Trophoblast cell (in vitro differentiated cells and primary cell): ENCODE data around the gene ITGB7.
A peak's percentile ranks its signal among the peaks of the same experiment; 100 is the strongest.

Source experiments
- DNase-seq, 2 donors: peaks; one replicate each; pipeline ENCODE4 v3.0.0-alpha.2; 2016
- H2AFZ ChIP-seq: 2 replicates; pipeline ENCODE4 v1.6.1; 2013; ENCODE audit warnings: low read length, moderate library complexity, mild to moderate bottlenecking; ENCODE audit not compliant: insufficient read depth, poor library complexity
- H2AK5ac ChIP-seq: 2 replicates; pipeline ENCODE4 v1.6.1; 2013; ENCODE audit warnings: mild to moderate bottlenecking, low read length
- H2BK120ac ChIP-seq: 2 replicates; pipeline ENCODE4 v1.6.1; 2013; ENCODE audit warnings: low read length, mild to moderate bottlenecking, moderate library complexity; ENCODE audit not compliant: insufficient read depth, poor library complexity
- H2BK12ac ChIP-seq: 2 replicates; pipeline ENCODE4 v1.6.1; 2013; ENCODE audit warnings: mild to moderate bottlenecking, low read length, moderate library complexity
- H2BK5ac ChIP-seq: 2 replicates; pipeline ENCODE4 v1.6.1; 2013; ENCODE audit warnings: low read length, low read depth, moderate library complexity, mild to moderate bottlenecking; ENCODE audit not compliant: poor library complexity
- H3K14ac ChIP-seq: 2 replicates; pipeline ENCODE4 v1.6.1; 2013; ENCODE audit warnings: mild to moderate bottlenecking, low read length
- H3K18ac ChIP-seq: 2 replicates; pipeline ENCODE4 v1.6.1; 2013; ENCODE audit warnings: mild to moderate bottlenecking, low read length
- H3K23ac ChIP-seq: 2 replicates; pipeline ENCODE4 v1.6.1; 2013; ENCODE audit warnings: low read length
- H3K27ac ChIP-seq: 2 replicates; pipeline ENCODE4 v1.5.1; 2013; ENCODE audit warnings: low read depth, mild to moderate bottlenecking, inconsistent platforms, low read length, moderate library complexity
- H3K27me3 ChIP-seq: 2 replicates; pipeline ENCODE4 v1.6.1; 2013; ENCODE audit warnings: inconsistent platforms, mild to moderate bottlenecking, low read length, moderate library complexity; ENCODE audit not compliant: insufficient read depth
- H3K36me3 ChIP-seq, 2 experiments: 1 replicate in 1 of 2; 2 replicates in 1 of 2; pipeline ENCODE4 v1.6.1; 2013; ENCODE audit warnings: low read length in 2 of 2, mild to moderate bottlenecking in 2 of 2, moderate library complexity in 1 of 2; ENCODE audit not compliant: insufficient read depth in 2 of 2, control insufficient read depth in 1 of 2
- H3K4ac ChIP-seq: 2 replicates; pipeline ENCODE4 v1.6.1; 2013; ENCODE audit warnings: low read depth, mild to moderate bottlenecking, low read length, moderate library complexity
- H3K4me1 ChIP-seq, 2 experiments: 1 replicate in 1 of 2; 2 replicates in 1 of 2; pipeline ENCODE4 v1.6.1; 2013; ENCODE audit warnings: low read length in 2 of 2, mild to moderate bottlenecking in 2 of 2, moderate library complexity in 1 of 2; ENCODE audit not compliant: insufficient read depth in 2 of 2, control insufficient read depth in 1 of 2
- H3K4me2 ChIP-seq: 2 replicates; pipeline ENCODE4 v1.6.1; 2013; ENCODE audit warnings: inconsistent platforms, mild to moderate bottlenecking, low read length, moderate library complexity
- H3K4me3 ChIP-seq: 2 replicates; pipeline ENCODE4 v1.5.1; 2013; ENCODE audit warnings: mild to moderate bottlenecking, low read depth, low read length, inconsistent platforms
- H3K79me1 ChIP-seq: one replicate; pipeline ENCODE4 v1.6.1; 2013; ENCODE audit warnings: low read length
- H3K79me2 ChIP-seq: 2 replicates; pipeline ENCODE4 v1.6.1; 2013; ENCODE audit warnings: low read length, mild to moderate bottlenecking; ENCODE audit not compliant: control insufficient read depth, insufficient read depth, poor library complexity
- H3K9ac ChIP-seq: 2 replicates; pipeline ENCODE4 v1.6.1; 2013; ENCODE audit warnings: mild to moderate bottlenecking, low read length
- H3K9me3 ChIP-seq: 2 replicates; pipeline ENCODE4 v1.6.1; 2013; ENCODE audit warnings: low read depth, mild to moderate bottlenecking, control low read depth, inconsistent platforms, low read length; ENCODE audit not compliant: insufficient read depth
- H4K12ac ChIP-seq: 2 replicates; pipeline ENCODE4 v1.6.1; 2013; ENCODE audit warnings: low read depth, mild to moderate bottlenecking, low read length, moderate library complexity
- H4K8ac ChIP-seq: 2 replicates; pipeline ENCODE4 v1.6.1; 2013; ENCODE audit warnings: low read depth, mild to moderate bottlenecking, low read length, moderate library complexity
- H4K91ac ChIP-seq: one replicate; pipeline ENCODE4 v1.6.1; 2013; ENCODE audit warnings: low read depth, mild to moderate bottlenecking, low read length, moderate library complexity
- WGBS: extraction: QIAGEN DNeasy Blood & Tissue Kit; methylation state at CpG from one replicate; pipeline ENCODE4 v1.1.7; 2013; ENCODE audit warnings: missing lambda C conversion rate; ENCODE audit not compliant: insufficient read length, insufficient coverage; ENCODE audit errors: extremely low coverage; 5-methylcytosine and 5-hydroxymethylcytosine counted together

ITGB7 gene

GRCh38 chr12:53241623-53242412, 34.8 kb upstream of the ITGB7 start:
- H2BK5ac ChIP-seq, result no peak overlapping the region
- H4K91ac ChIP-seq, result peak overlapping the region; percentile 29
- no peak overlapping the region for H3K4ac ChIP-seq
- H3K79me2 ChIP-seq, result no peaks in the 10 kb centered on the region
- peaks cover 4 to 8% of the 10 kb centered on the region in 2 experiments for H3K4me1 ChIP-seq
- no peak overlapping the region for H3K9ac ChIP-seq
- DNase-seq, result no peak
- peaks cover 2% of the 10 kb centered on the region for H3K79me1 ChIP-seq
- H3K36me3 ChIP-seq, result no peaks in the 10 kb centered on the region
- no peak overlapping the region for H4K8ac ChIP-seq
- no peak overlapping the region for H3K4me3 ChIP-seq
- H3K27ac ChIP-seq, result no peak overlapping the region
- no peak overlapping the region for H4K12ac ChIP-seq
- no peak overlapping the region for H2AFZ ChIP-seq
- H3K4me2 ChIP-seq, result no peak overlapping the region
- no peaks in the 10 kb centered on the region for H3K27me3 ChIP-seq
- no peaks in the 10 kb centered on the region for H3K9me3 ChIP-seq
- H3K14ac ChIP-seq, result no peak overlapping the region
- H3K23ac ChIP-seq, result no peak overlapping the region
- no CpG with 5 or more reads among the region's 11 CpGs for WGBS
- no peak overlapping the region for H3K18ac ChIP-seq
- H2AK5ac ChIP-seq, result no peak overlapping the region
- no peak overlapping the region for H2BK12ac ChIP-seq
- H2BK120ac ChIP-seq, result no peak overlapping the region

- Histone ChIP-seq H3K9me3 (no peaks in the 10 kb centered on the region), H4K12ac (no peak overlapping the region), H3K27me3 (no peaks in the 10 kb centered on the region), H4K8ac (no peak overlapping the region), H3K23ac (no peak overlapping the region), H3K36me3 (no peaks in the 10 kb centered on the region), H2AK5ac (no peak overlapping the region), H4K91ac (no peak overlapping the region), H2BK5ac (no peak overlapping the region), H3K4me1 (peaks cover 3 to 6% of the 10 kb centered on the region in 2 experiments), H2BK120ac (no peak overlapping the region), H3K79me1 (no peaks in the 10 kb centered on the region), H2BK12ac (no peak overlapping the region), H3K4me2 (no peak overlapping the region), H2AFZ (no peak overlapping the region), H3K79me2 (no peaks in the 10 kb centered on the region), H3K4ac (no peak overlapping the region), H3K18ac (no peak overlapping the region), H3K9ac (no peak overlapping the region), H3K27ac (no peak overlapping the region), H3K4me3 (no peak overlapping the region), H3K14ac (no peak overlapping the region)
- WGBS, result no CpG with 5 or more reads among the region's 10 CpGs
- DNase-seq, result no peak
Observed at GRCh38 chr12:53239643-53240258, 32.7 kb upstream of the ITGB7 start.

GRCh38 chr12:53236443-53237111, 29.5 kb upstream of the ITGB7 start:
- H2AK5ac ChIP-seq, result no peak overlapping the region
- no peak overlapping the region for H2AFZ ChIP-seq
- H3K4me1 ChIP-seq, result peaks cover 20 to 23% of the 10 kb centered on the region in 2 experiments
- H3K14ac ChIP-seq, result no peak overlapping the region
- no peak overlapping the region for H3K18ac ChIP-seq
- H2BK12ac ChIP-seq, result no peak overlapping the region
- H3K23ac ChIP-seq, result no peak overlapping the region
- H4K12ac ChIP-seq, result no peak overlapping the region
- H2BK120ac ChIP-seq, result no peak overlapping the region
- H3K9ac ChIP-seq, result no peak overlapping the region
- H2BK5ac ChIP-seq, result no peak overlapping the region
- no peak overlapping the region for H4K8ac ChIP-seq
- peaks cover 15% of the 10 kb centered on the region for H3K79me1 ChIP-seq
- no peak overlapping the region for H3K27ac ChIP-seq
- H4K91ac ChIP-seq, result no peak overlapping the region
- H3K27me3 ChIP-seq, result no peaks in the 10 kb centered on the region
- no CpG with 5 or more reads among the region's 1 CpG for WGBS
- H3K9me3 ChIP-seq, result no peaks in the 10 kb centered on the region
- no peaks in the 10 kb centered on the region for H3K36me3 ChIP-seq
- peaks cover under 1% of the 10 kb centered on the region for H3K79me2 ChIP-seq
- no peak for DNase-seq
- H3K4me3 ChIP-seq, result no peak overlapping the region
- H3K4me2 ChIP-seq, result no peak overlapping the region
- no peak overlapping the region for H3K4ac ChIP-seq

- no peak for DNase-seq
- H3K27ac ChIP-seq, result no peak overlapping the region
- peaks cover 27 to 30% of the 10 kb centered on the region in 2 experiments for H3K4me1 ChIP-seq
- H3K9me3 ChIP-seq, result no peaks in the 10 kb centered on the region
- no peak overlapping the region for H2BK5ac ChIP-seq
- H3K79me1 ChIP-seq, result peaks cover 21% of the 10 kb centered on the region
- no peak overlapping the region for H3K18ac ChIP-seq
- H2BK12ac ChIP-seq, result no peak overlapping the region
- no peak overlapping the region for H4K12ac ChIP-seq
- H2AK5ac ChIP-seq, result no peak overlapping the region
- H3K4me2 ChIP-seq, result no peak overlapping the region
- H3K79me2 ChIP-seq, result peaks cover 3% of the 10 kb centered on the region
- no peak overlapping the region for H2AFZ ChIP-seq
- no peak overlapping the region for H3K9ac ChIP-seq
- no peak overlapping the region for H4K8ac ChIP-seq
- no CpG with 5 or more reads among the region's 9 CpGs for WGBS
- H3K14ac ChIP-seq, result no peak overlapping the region
- no peak overlapping the region for H3K4me3 ChIP-seq
- H2BK120ac ChIP-seq, result no peak overlapping the region
- no peaks in the 10 kb centered on the region for H3K36me3 ChIP-seq
- H3K4ac ChIP-seq, result no peak overlapping the region
- H4K91ac ChIP-seq, result no peak overlapping the region
- no peak overlapping the region for H3K23ac ChIP-seq
- H3K27me3 ChIP-seq, result no peaks in the 10 kb centered on the region
Observed at GRCh38 chr12:53235742-53236442, 28.8 kb upstream of the ITGB7 start.
